GM19240 (cell line): Measurements from ENCODE around the gene ZBTB38.

Source experiments
- DNase-seq: peaks from one replicate; pipeline ENCODE4 v3.0.0; 2011; ENCODE audit warnings: low spot score; ENCODE audit not compliant: insufficient read length

The ZBTB38 gene, protein sequence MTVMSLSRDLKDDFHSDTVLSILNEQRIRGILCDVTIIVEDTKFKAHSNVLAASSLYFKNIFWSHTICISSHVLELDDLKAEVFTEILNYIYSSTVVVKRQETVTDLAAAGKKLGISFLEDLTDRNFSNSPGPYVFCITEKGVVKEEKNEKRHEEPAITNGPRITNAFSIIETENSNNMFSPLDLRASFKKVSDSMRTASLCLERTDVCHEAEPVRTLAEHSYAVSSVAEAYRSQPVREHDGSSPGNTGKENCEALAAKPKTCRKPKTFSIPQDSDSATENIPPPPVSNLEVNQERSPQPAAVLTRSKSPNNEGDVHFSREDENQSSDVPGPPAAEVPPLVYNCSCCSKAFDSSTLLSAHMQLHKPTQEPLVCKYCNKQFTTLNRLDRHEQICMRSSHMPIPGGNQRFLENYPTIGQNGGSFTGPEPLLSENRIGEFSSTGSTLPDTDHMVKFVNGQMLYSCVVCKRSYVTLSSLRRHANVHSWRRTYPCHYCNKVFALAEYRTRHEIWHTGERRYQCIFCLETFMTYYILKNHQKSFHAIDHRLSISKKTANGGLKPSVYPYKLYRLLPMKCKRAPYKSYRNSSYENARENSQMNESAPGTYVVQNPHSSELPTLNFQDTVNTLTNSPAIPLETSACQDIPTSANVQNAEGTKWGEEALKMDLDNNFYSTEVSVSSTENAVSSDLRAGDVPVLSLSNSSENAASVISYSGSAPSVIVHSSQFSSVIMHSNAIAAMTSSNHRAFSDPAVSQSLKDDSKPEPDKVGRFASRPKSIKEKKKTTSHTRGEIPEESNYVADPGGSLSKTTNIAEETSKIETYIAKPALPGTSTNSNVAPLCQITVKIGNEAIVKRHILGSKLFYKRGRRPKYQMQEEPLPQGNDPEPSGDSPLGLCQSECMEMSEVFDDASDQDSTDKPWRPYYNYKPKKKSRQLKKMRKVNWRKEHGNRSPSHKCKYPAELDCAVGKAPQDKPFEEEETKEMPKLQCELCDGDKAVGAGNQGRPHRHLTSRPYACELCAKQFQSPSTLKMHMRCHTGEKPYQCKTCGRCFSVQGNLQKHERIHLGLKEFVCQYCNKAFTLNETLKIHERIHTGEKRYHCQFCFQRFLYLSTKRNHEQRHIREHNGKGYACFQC (N-terminal part only)

DNA sequence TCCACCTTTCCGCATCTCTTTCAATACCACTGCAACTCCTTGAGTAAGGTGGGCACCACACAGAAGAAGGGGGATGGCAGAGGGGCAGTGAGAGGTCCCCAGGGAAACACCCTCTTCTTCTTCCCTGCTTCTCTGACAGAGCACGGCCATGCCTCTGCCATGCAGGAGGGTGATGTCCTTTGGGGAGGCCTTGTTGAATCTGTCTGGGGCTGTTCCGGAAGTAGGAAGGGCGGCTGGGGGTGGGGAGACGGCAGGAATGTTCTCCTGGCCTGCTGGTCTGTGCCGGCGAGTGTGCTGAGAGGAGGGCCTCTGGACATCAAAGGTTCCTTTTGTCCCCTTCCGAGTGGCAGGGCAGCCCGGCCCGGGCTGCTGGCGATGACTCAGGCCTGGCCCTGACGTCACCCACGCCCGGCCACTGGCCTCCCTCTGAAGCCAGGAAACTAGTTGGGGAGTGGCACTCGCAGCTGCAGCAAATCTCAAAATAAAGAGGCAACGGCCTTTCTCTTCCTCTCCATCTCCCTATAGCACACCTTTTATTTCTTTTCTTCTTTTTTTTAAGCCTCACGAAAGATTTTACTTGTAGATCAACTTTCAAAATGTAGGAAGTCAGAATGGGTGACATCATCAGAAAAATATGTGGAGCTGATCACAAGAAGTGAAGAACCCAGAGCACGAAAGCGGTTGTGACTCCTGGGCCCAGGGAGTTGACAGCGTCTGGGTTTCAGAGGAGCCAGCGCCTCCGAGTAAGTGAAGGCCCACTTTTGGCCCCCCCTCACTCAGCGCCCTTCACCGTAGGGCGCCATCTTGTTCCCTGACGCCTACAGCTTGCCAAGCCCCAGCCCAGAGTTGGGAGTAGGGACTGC lies at the start of gene ZBTB38:
Gene ZBTB38, plus strand, starts transcription at position 443 of the 863 bp plus-strand sequence. CDS start 73,885 bp downstream, outside the sequence.
- DNase-seq: no peak

- no peak for DNase-seq
Measured at GRCh38 chr3:141320399-141321108, 47.8 kb upstream of the ZBTB38 start.

DNA sequence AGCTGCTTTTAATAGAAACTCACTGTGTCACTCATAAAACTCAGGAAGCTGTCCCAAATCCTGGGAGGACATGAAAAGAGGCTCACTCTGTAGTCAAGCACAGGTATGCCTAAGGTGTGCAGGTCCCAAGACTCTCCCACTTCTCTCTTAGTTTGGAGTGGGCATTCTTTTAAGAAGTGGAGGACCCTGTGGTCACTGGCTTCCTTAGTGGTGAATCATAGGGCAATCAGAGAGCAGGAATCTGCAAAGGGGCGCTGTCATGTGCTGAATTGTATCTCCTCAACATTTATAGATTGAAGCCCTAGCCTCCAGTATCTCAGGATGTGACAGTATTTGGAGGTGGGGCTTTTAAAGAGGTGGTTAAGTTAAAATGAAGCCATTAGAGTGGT lies 47.2 kb upstream of the ZBTB38 start:
- no peak for DNase-seq

GRCh38 chr3:141323936-141324704 lies 44.2 kb upstream of the ZBTB38 start:
- no peak for DNase-seq

DNA sequence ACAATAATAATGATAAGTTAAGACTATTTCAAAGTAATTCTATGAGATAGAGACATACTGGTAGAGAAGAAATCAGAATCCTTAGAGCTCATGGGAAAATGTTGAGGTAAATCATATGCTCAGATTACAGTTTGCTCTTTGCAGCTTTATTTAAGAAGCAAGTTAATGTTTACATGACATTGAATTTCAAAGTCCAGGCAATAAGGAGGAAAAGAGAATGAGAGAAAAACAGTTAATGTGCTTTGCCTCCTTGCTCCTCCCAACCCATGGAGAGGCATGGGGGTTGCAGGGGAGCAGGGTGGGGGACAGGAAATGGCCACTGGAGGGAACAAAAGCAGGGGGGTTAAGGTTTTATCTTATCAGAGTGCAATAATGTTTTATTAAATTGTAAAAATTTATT lies 42.2 kb upstream of the ZBTB38 start:
- no peak for DNase-seq

- DNase-seq: no peak
Measured at GRCh38 chr3:141326626-141327025, 41.7 kb upstream of the ZBTB38 start.

- no peak for DNase-seq
Measured at GRCh38 chr3:141328286-141329166, 39.8 kb upstream of the ZBTB38 start.

DNA sequence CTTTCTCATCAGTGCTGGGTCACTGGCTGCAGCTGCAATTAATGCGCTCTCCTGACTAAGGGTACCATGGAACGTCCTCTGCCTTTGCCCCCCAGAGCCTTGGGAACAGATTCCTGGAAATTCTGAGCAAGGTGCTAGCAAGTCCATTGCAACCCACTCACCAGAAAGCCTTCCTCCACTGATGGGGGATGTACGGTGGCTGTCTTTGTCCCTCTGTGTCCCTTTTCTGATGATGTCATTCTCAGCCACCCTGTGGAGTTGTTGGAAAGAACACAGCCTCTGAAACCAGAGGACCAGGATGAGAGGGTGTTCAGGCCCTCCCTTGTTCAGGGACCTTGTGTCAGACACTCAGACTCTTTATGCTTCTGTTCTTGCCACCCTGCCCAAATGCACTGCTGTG lies 38.1 kb upstream of the ZBTB38 start:
- no peak for DNase-seq

GRCh38 chr3:141330718-141331376 lies 37.5 kb upstream of the ZBTB38 start:
- no peak for DNase-seq

GRCh38 chr3:141331377-141332318 lies 36.7 kb upstream of the ZBTB38 start:
- DNase-seq: no peak

GRCh38 chr3:141332416-141332815 lies 35.9 kb upstream of the ZBTB38 start:
- no peak for DNase-seq

- DNase-seq: no peak
Measured at GRCh38 chr3:141333836-141334626, 34.3 kb upstream of the ZBTB38 start.

- no peak for DNase-seq
Measured at GRCh38 chr3:141334627-141335250, 33.6 kb upstream of the ZBTB38 start.

GRCh38 chr3:141335531-141336061 lies 32.7 kb upstream of the ZBTB38 start:
- no peak for DNase-seq
